ENCODE measurements around the gene PDGFA. TPM values are rescaled to one million over a fixed set of nuclear protein-coding genes. Genes with fewer than 3 reads are reported as not detected.
A peak's percentile ranks its signal among the peaks of the same experiment; 100 is the strongest.

Gene PDGFA
- total RNA-seq (2014; rRNA removed; shearing (Covaris generic)) (8.4 and 9.4 TPM in 2 replicates), polyA plus RNA-seq (2016; fragmentation: Nextera tagmentation; extraction: Ambion mirVana) (4.7 and 5.1 TPM in 2 replicates)

DNA sequence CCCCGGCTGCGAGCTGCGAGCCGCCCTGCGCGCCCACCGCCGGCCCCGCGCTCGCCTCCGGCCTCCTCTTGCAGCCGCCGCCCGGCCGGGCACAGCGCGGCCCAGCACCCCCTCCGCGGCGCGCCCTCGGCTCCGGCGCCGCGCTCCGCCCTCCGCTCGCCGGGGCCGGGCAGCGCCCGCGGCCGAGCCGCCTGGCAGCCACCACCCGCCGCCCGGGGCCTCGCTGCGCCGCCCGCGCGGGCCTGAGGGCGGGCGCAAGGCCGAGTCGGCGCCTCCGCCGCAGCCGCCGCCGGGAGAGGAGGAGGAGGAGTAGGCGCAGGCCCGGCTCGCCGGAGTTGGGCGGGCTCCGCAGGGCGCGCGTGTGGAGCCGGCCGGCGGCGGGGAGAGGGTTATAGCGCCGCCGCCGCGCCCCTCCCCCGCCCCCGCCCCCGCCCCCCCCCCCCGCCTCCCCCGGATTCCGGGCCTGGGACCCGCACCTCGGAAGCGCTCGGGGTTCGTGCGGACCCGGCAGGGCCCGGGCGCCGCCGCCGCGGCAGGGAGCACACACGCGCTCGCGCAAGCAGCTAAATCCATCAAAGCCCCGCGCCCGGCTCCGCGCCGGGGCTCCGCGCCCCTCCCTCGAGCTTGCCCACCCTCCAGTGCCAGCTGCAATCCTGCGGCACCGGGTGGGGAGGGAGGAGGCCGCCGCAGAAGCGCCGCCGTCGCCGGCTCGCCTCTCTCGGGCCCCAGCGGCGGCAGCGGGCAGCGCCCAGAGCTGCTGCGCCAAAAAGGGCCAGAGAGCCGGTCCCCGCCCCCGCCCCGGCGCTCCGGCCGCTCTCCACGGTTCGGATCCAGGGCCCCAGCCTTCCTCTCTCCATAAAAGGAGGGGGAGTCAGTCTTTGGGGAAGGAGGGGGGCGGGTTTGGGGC is at the start of gene PDGFA:
PDGFA (minus strand) TSS at position 363 of the 907 bp plus-strand sequence. CDS start 845 bp downstream, outside the sequence.
- Histone ChIP-seq H3K4me1 (ENCODE audit: insufficient read depth) (no peaks in the 10 kb centered on the region), H2AFZ (peak within 1 kb of the TSS; percentile 59), H3K27ac (no peak within 1 kb of the TSS), H3K36me3 (ENCODE audit: low read depth) (no peaks in the 10 kb centered on the region), H3K27me3 (replicated peaks; ENCODE audit: insufficient read depth) (peaks cover 28% of the 10 kb centered on the region), H3K9me2 (ENCODE audit: insufficient read depth) (no peaks in the 10 kb centered on the region), H3K4me3 (peak within 1 kb of the TSS; percentile 74), H3K79me2 (ENCODE audit: insufficient read depth) (no peaks in the 10 kb centered on the region), H3K9ac (peak within 1 kb of the TSS; percentile 66), H3K4me2 (ENCODE audit: unreplicated experiment) (peak within 1 kb of the TSS; percentile 80), H3F3A (ENCODE audit: insufficient read depth) (no peaks in the 10 kb centered on the region), H3K9me3 (ENCODE audit: low read depth) (no peaks in the 10 kb centered on the region), H4K20me1 (ENCODE audit: insufficient read depth) (no peaks in the 10 kb centered on the region)
- 1% methylated on average over 31 to 73 of the region's 132 CpGs for WGBS, 2 experiments (ENCODE audit: low coverage in 1 of 2, low lambda C conversion rate in 2 of 2, missing lambda C conversion rate in 2 of 2)
- in situ Hi-C loops (cut with MboI), result no loop called here
- DNase-seq, result peak; percentile 83
- TF ChIP-seq EZH2phosphoT487 (IDR thresholded peaks at IDR 0.05; ENCODE audit: insufficient read depth, low read depth) (no peak), EZH2 (IDR thresholded peaks at IDR 0.05; ENCODE audit: insufficient read depth, poor library complexity, severe bottlenecking) (no peak)

DNA sequence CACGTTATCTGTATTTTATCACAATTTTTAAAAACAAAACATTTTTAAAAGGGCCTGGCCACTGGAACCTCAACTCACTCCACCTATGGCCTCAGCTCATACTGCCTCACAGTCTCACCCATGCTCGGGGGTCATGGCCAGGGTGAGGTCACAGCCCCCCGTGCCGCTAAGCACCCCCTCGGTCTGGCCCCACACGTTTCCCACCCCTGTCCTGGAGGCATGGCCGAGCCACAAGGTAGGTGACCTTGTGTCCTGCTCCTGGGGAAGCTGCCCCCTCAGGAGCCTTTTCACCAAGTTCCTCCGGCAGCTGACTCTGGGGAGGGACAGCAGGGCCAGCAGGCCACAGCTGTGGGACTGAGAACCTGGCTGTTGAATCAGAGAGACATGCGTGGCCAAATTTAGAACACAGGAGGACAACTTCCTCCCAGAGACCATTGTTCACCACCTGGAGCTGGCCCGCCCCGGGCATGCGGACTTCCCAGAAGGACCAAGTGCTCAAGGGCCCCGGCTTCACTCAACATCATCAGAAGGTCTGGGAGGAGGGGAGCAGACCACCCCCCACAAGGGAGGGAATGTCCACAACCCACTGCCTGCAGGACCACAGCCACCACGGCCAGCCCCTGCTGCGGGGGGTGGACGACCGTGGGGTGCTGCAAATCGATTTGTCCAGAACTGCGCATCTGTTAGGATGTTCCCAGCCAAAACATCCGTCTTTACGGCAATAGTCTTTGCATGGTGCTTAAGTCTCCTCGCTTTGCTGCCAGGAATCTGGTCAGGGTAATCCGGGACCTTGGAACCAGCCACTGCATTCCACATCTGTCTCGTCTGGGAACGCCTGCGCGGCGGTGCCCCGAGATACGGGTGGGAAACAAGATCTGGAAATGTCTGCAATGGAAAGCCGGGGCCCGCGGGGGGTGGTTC is 48.6 kb upstream of the PDGFA start:
- WGBS, 2 experiments (ENCODE audit: low coverage in 1 of 2, low lambda C conversion rate in 2 of 2, missing lambda C conversion rate in 2 of 2), result 38 to 41% methylated on average over 28 to 33 of the region's 33 CpGs
- no peaks in the 10 kb centered on the region for H3K27me3 ChIP-seq (replicated peaks; ENCODE audit: insufficient read depth)
- no peak overlapping the region for H3K27ac ChIP-seq
- H3K4me2 ChIP-seq (ENCODE audit: unreplicated experiment), result no peak overlapping the region
- no peaks in the 10 kb centered on the region for H3K4me1 ChIP-seq (ENCODE audit: insufficient read depth)
- no peaks in the 10 kb centered on the region for H3K9me3 ChIP-seq (ENCODE audit: low read depth)
- no peaks in the 10 kb centered on the region for H4K20me1 ChIP-seq (ENCODE audit: insufficient read depth)
- DNase-seq, result peak; percentile 40
- H3F3A ChIP-seq (ENCODE audit: insufficient read depth), result no peaks in the 10 kb centered on the region
- H3K36me3 ChIP-seq (ENCODE audit: low read depth), result no peaks in the 10 kb centered on the region
- H3K79me2 ChIP-seq (ENCODE audit: insufficient read depth), result no peaks in the 10 kb centered on the region
- in situ Hi-C loops (cut with MboI), result no loop called here
- no peaks in the 10 kb centered on the region for H3K9me2 ChIP-seq (ENCODE audit: insufficient read depth)
- H3K9ac ChIP-seq, result no peak overlapping the region
- no peak overlapping the region for H3K4me3 ChIP-seq
- H2AFZ ChIP-seq, result no peak overlapping the region
- TF ChIP-seq EZH2 (IDR thresholded peaks at IDR 0.05; ENCODE audit: insufficient read depth, poor library complexity, severe bottlenecking) (no peak), EZH2phosphoT487 (IDR thresholded peaks at IDR 0.05; ENCODE audit: insufficient read depth, low read depth) (no peak)

DNA sequence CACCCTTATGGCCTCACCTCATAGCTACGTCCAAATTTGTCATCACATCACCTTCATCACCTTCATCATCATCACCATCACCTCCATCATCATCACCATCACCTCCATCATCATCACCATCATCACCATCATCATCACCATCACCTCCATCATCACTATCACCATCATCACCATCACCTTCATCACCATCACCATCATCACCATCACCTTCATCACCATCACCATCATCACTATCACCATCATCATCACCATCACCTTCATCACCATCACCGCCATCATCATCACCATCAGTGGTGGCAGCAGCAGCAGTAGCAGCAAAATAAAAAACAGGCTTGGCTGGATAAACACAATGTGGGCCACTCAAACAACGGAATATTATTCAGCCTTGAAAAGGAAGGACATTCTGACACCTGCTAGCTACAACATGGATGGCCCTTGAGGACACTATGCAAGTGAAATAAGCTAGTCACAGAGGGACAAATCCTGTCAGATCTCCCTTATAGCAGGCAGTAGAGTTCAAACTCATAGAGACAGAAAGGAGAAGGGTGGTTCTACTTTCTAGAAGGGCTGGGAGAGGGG is 47.7 kb upstream of the PDGFA start:
- H3K9me3 ChIP-seq (ENCODE audit: low read depth), result no peaks in the 10 kb centered on the region
- no peaks in the 10 kb centered on the region for H3K27me3 ChIP-seq (replicated peaks; ENCODE audit: insufficient read depth)
- H4K20me1 ChIP-seq (ENCODE audit: insufficient read depth), result no peaks in the 10 kb centered on the region
- H3K4me3 ChIP-seq, result no peak overlapping the region
- H3K27ac ChIP-seq, result no peak overlapping the region
- 82 to 88% methylated on average over 2 of the region's 3 CpGs for WGBS, 2 experiments (ENCODE audit: low coverage in 1 of 2, low lambda C conversion rate in 2 of 2, missing lambda C conversion rate in 2 of 2)
- H3K4me1 ChIP-seq (ENCODE audit: insufficient read depth), result no peaks in the 10 kb centered on the region
- DNase-seq, result no peak
- in situ Hi-C loops (cut with MboI), result no loop called here
- no peak overlapping the region for H3K4me2 ChIP-seq (ENCODE audit: unreplicated experiment)
- TF ChIP-seq EZH2 (IDR thresholded peaks at IDR 0.05; ENCODE audit: insufficient read depth, poor library complexity, severe bottlenecking) (no peak), EZH2phosphoT487 (IDR thresholded peaks at IDR 0.05; ENCODE audit: insufficient read depth, low read depth) (no peak)
- H2AFZ ChIP-seq, result no peak overlapping the region
- H3K36me3 ChIP-seq (ENCODE audit: low read depth), result no peaks in the 10 kb centered on the region
- H3K9ac ChIP-seq, result no peak overlapping the region
- H3F3A ChIP-seq (ENCODE audit: insufficient read depth), result no peaks in the 10 kb centered on the region
- no peaks in the 10 kb centered on the region for H3K79me2 ChIP-seq (ENCODE audit: insufficient read depth)
- no peaks in the 10 kb centered on the region for H3K9me2 ChIP-seq (ENCODE audit: insufficient read depth)

DNA sequence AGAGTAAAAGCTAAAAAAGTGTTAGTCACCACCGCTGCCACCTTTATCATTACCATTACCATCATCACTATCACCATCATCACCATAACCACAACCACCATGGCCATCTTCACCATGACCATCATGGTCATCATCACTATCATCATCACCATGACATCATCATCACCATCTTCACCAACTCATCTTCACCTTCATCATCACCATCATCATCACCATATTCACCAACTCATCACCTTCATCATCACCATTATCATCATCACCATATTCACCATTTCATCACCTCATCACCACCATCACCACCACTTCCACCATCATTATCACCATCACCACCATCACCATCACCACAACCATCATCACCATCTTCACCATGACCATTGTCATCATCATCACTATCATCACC is 46.5 kb upstream of the PDGFA start:
- no peaks in the 10 kb centered on the region for H3F3A ChIP-seq (ENCODE audit: insufficient read depth)
- WGBS, 2 experiments (ENCODE audit: low coverage in 1 of 2, low lambda C conversion rate in 2 of 2, missing lambda C conversion rate in 2 of 2), result 91 to 92% methylated on average over 1 of the region's 1 CpG
- no peaks in the 10 kb centered on the region for H3K9me3 ChIP-seq (ENCODE audit: low read depth)
- no peak overlapping the region for H3K9ac ChIP-seq
- no peaks in the 10 kb centered on the region for H3K79me2 ChIP-seq (ENCODE audit: insufficient read depth)
- H4K20me1 ChIP-seq (ENCODE audit: insufficient read depth), result no peaks in the 10 kb centered on the region
- H3K36me3 ChIP-seq (ENCODE audit: low read depth), result no peaks in the 10 kb centered on the region
- no peaks in the 10 kb centered on the region for H3K4me1 ChIP-seq (ENCODE audit: insufficient read depth)
- no peaks in the 10 kb centered on the region for H3K9me2 ChIP-seq (ENCODE audit: insufficient read depth)
- no peaks in the 10 kb centered on the region for H3K27me3 ChIP-seq (replicated peaks; ENCODE audit: insufficient read depth)
- no peak overlapping the region for H3K27ac ChIP-seq
- H2AFZ ChIP-seq, result no peak overlapping the region
- H3K4me2 ChIP-seq (ENCODE audit: unreplicated experiment), result no peak overlapping the region
- no peak for DNase-seq
- H3K4me3 ChIP-seq, result no peak overlapping the region
- no peak for TF ChIP-seq EZH2phosphoT487 (IDR thresholded peaks at IDR 0.05; ENCODE audit: insufficient read depth, low read depth)
- no peak for TF ChIP-seq EZH2 (IDR thresholded peaks at IDR 0.05; ENCODE audit: insufficient read depth, poor library complexity, severe bottlenecking)
- in situ Hi-C loops (cut with MboI), result no loop called here

Data from GM23248 (cell line).